SK-N-SH (cell line): Measurements from ENCODE around the gene JPH2. TPM values are rescaled to one million over a fixed set of nuclear protein-coding genes. Genes with fewer than 3 reads are reported as not detected.

Experiments used
- CTCF ChIA-PET: fragments of 300-600, 350-600 bp; formaldehyde crosslinking; extraction: SDS; loops from one replicate; lab custom pipeline; 2021; lab: Yijun Ruan, JAX
- POLR2A ChIA-PET: fragments of 350-600 bp; sonication (Branson Sonifier 250); formaldehyde crosslinking; extraction: SDS; loops from one replicate; lab custom pipeline; 2020; ENCODE audit warnings: antibody characterized with exemption, inconsistent platforms; lab: Yijun Ruan, JAX
- DNase-seq: peaks from one replicate; pipeline ENCODE4 v3.0.0; 2012
- H2AFZ ChIP-seq: fragments of 200-600 bp; sonication (generic); 2 replicates; pipeline ENCODE4 v1.8.1; 2016; ENCODE audit warnings: antibody characterized with exemption, mild to moderate bottlenecking, low read depth
- H3F3A ChIP-seq: fragments of 200-600 bp; sonication (generic); replicated peaks from 2 replicates; pipeline ENCODE3; 2016; ENCODE audit warnings: antibody characterized with exemption, mild to moderate bottlenecking; ENCODE audit not compliant: insufficient read depth
- H3K27ac ChIP-seq, 2 experiments: fragments of 200-500 bp in 1 of 2; fragments of 200-600 bp in 1 of 2; sonication (Bioruptor generic) in 1 of 2; sonication (generic), shearing (Covaris generic) in 1 of 2; 2 replicates each; pipeline versions ENCODE4 v1.5.1 to v1.6.1; 2014 to 2016; ENCODE audit warnings: low read depth in 2 of 2, inconsistent platforms in 1 of 2, low read length in 1 of 2, mild to moderate bottlenecking in 1 of 2, mixed read lengths in 1 of 2
- H3K27me3 ChIP-seq: fragments of 200-600 bp; sonication (generic), shearing (Covaris generic); 2 replicates; pipeline ENCODE4 v1.6.1; 2016; ENCODE audit warnings: mixed run types; ENCODE audit not compliant: insufficient read depth
- H3K36me3 ChIP-seq, 2 experiments: fragments of 200-500 bp in 1 of 2; fragments of 200-600 bp in 1 of 2; sonication (Bioruptor generic) in 1 of 2; sonication (generic) in 1 of 2; replicated peaks in 1 of 2; 2 replicates each; pipeline versions ENCODE3 to v1.5.1; 2014 to 2016; ENCODE audit warnings: low read length in 1 of 2, mild to moderate bottlenecking in 1 of 2; ENCODE audit not compliant: insufficient read depth in 2 of 2, control insufficient read depth in 1 of 2
- H3K4me1 ChIP-seq, 2 experiments: fragments of 200-500 bp in 1 of 2; fragments of 200-600 bp in 1 of 2; sonication (Bioruptor generic) in 1 of 2; sonication (generic), shearing (Covaris generic) in 1 of 2; 2 replicates each; pipeline versions ENCODE4 v1.5.1 to v1.6.1; 2014 to 2016; ENCODE audit warnings: low read depth in 1 of 2, low read length in 1 of 2, mixed run types in 1 of 2; ENCODE audit not compliant: insufficient read depth in 2 of 2, control insufficient read depth in 1 of 2
- H3K4me2 ChIP-seq: fragments of 200-600 bp; sonication (generic), shearing (Covaris generic); 2 replicates; pipeline ENCODE4 v1.6.1; 2017; ENCODE audit warnings: mixed run types
- H3K4me3 ChIP-seq, 2 experiments: fragments of 200-500 bp in 1 of 2; fragments of 200-600 bp in 1 of 2; sonication (Bioruptor generic) in 1 of 2; sonication (generic), shearing (Covaris generic) in 1 of 2; 2 replicates each; pipeline versions ENCODE4 v1.5.1 to v1.8.1; 2014 to 2016; ENCODE audit warnings: low read depth in 2 of 2, inconsistent platforms in 1 of 2, low read length in 1 of 2, mild to moderate bottlenecking in 1 of 2, mixed read lengths in 1 of 2, moderate library complexity in 1 of 2
- H3K79me2 ChIP-seq: fragments of 200-600 bp; sonication (generic); 2 replicates; pipeline ENCODE4 v1.8.1; 2017; ENCODE audit warnings: mild to moderate bottlenecking; ENCODE audit not compliant: insufficient read depth
- H3K9ac ChIP-seq: fragments of 200-600 bp; sonication (generic); 2 replicates; pipeline ENCODE4 v1.6.1; 2017; ENCODE audit warnings: mixed run types
- H3K9me2 ChIP-seq: fragments of 200-600 bp; sonication (generic); 2 replicates; pipeline ENCODE4 v1.6.1; 2017; ENCODE audit warnings: mixed run types
- H3K9me3 ChIP-seq: fragments of 200-600 bp; sonication (generic); 2 replicates; pipeline ENCODE4 v1.6.1; 2017; ENCODE audit warnings: mixed run types, mild to moderate bottlenecking, moderate library complexity
- H4K20me1 ChIP-seq: fragments of 200-600 bp; sonication (generic); 2 replicates; pipeline ENCODE4 v1.6.1; 2017; ENCODE audit warnings: mild to moderate bottlenecking, mixed run types; ENCODE audit not compliant: insufficient read depth
- CTCF ChIP-seq: fragments of 200-600 bp; sonication (generic); IDR thresholded peaks from 2 replicates; pipeline ENCODE4 v1.6.1; 2017; ENCODE audit warnings: antibody characterized with exemption, mild to moderate bottlenecking, moderate library complexity
- ELF1 ChIP-seq: IDR thresholded peaks from 2 replicates; pipeline ENCODE4 v1.4.0; 2012
- FOSL2 ChIP-seq: IDR thresholded peaks from 2 replicates; pipeline ENCODE4 v1.4.0; 2012; ENCODE audit warnings: low read depth, mild to moderate bottlenecking, moderate library complexity, borderline replicate concordance
- FOXJ3 ChIP-seq: sonication (generic); formaldehyde crosslinking; IDR thresholded peaks from 2 replicates; pipeline ENCODE4 v1.5.1; 2020; ENCODE audit warnings: mild to moderate bottlenecking, missing genetic modification reagents
- FOXM1 ChIP-seq: IDR thresholded peaks from 2 replicates; pipeline ENCODE4 v1.4.0; 2012; ENCODE audit warnings: low read depth, mild to moderate bottlenecking
- GABPA ChIP-seq: IDR thresholded peaks from 2 replicates; pipeline ENCODE4 v1.4.0; 2012; ENCODE audit warnings: low read depth, mild to moderate bottlenecking
- GATA2 ChIP-seq: sonication (generic); formaldehyde crosslinking; IDR thresholded peaks from 2 replicates; pipeline ENCODE4 v1.5.0; 2020; ENCODE audit warnings: mild to moderate bottlenecking, missing genetic modification reagents
- IRF3 ChIP-seq: fragments of 150-350 bp; IDR thresholded peaks from 2 replicates; pipeline ENCODE4 v1.6.1; 2016; ENCODE audit warnings: mild to moderate bottlenecking, low read depth, low read length
- NRF1 ChIP-seq: IDR thresholded peaks from 2 replicates; pipeline ENCODE4 v1.6.1; 2012; ENCODE audit warnings: low read depth, mild to moderate bottlenecking, low read length
- PBX3 ChIP-seq: IDR thresholded peaks from 2 replicates; pipeline ENCODE4; 2012
- POLR2AphosphoS5 ChIP-seq: IDR thresholded peaks from 2 replicates; pipeline ENCODE4 v1.6.1; 2012; ENCODE audit warnings: low read depth, low read length
- RCOR1 ChIP-seq: fragments of 150-350 bp; IDR thresholded peaks from 2 replicates; pipeline ENCODE4 v1.6.1; 2017; ENCODE audit warnings: antibody characterized with exemption, low read length
- RXRA ChIP-seq: IDR thresholded peaks from 2 replicates; pipeline ENCODE4 v1.4.0; 2012; ENCODE audit warnings: low read depth, mild to moderate bottlenecking, borderline replicate concordance
- SIN3A ChIP-seq: IDR thresholded peaks from 2 replicates; pipeline ENCODE4 v1.6.1; 2012; ENCODE audit warnings: low read depth, mild to moderate bottlenecking, low read length, moderate library complexity, borderline replicate concordance
- SMC3 ChIP-seq: IDR thresholded peaks from 2 replicates; pipeline ENCODE4 v1.6.1; 2012; ENCODE audit warnings: low read depth, low read length, improper control_type of control experiment
- TCF12 ChIP-seq: IDR thresholded peaks from 2 replicates; pipeline ENCODE4 v1.4.0; 2012
- TEAD4 ChIP-seq: IDR thresholded peaks from 2 replicates; pipeline ENCODE4 v1.4.0; 2012; ENCODE audit warnings: mild to moderate bottlenecking, borderline replicate concordance; ENCODE audit not compliant: insufficient read depth
- ZBTB33 ChIP-seq: IDR thresholded peaks from 2 replicates; pipeline ENCODE4 v1.4.0; 2012; ENCODE audit warnings: low read depth, borderline replicate concordance
- WGBS: methylation state at CpG from one replicate; pipeline ENCODE4 v1.1.6; 2017; ENCODE audit warnings: low lambda C conversion rate; 5-methylcytosine and 5-hydroxymethylcytosine counted together
- polyA plus RNA-seq, 3 experiments: library from polyadenylated mRNA; depleted of rRNA; stranded (reverse); fragments of >200 nt; gene quantifications; 2 replicates each; pipeline ENCODE4 v1.2.3, GENCODE V29; 2012

JPH2 gene
- polyA plus RNA-seq, 1 of the 3 experiments (the other 2 are of a cell fraction): 0.67 TPM

GRCh38 chr20:44131704-44132103 lies 55.3 kb downstream of the JPH2 start:
- Histone ChIP-seq H3K27ac (no peak overlapping the region), H3F3A (no peaks in the 10 kb centered on the region), H3K4me2 (no peak overlapping the region), H3K9me2 (no peaks in the 10 kb centered on the region), H2AFZ (no peak overlapping the region), H3K27me3 (no peaks in the 10 kb centered on the region), H3K79me2 (no peaks in the 10 kb centered on the region), H3K9ac (no peak overlapping the region), H3K36me3 (no peaks in the 10 kb centered on the region), H3K9me3 (no peaks in the 10 kb centered on the region), H4K20me1 (no peaks in the 10 kb centered on the region), H3K4me1 (no peaks in the 10 kb centered on the region; a peak in 1 of 4 replicates), H3K4me3 (no peak overlapping the region)
- CTCF ChIA-PET: interaction anchor here (1.8 to 5.0 kb wide), 4 partner anchors 11 to 179 kb away, joined by 5 to 40 read pairs (median 19); partner anchors contain the start of gene FITM2
- POLR2A ChIA-PET: no interaction called here
- TF ChIP-seq IRF3 (no peak), TEAD4 (no peak), RXRA (no peak), RCOR1 (no peak), SIN3A (no peak), ZBTB33 (no peak), SMC3 (no peak), GATA2 (CRISPR knock-in tag) (no peak), GABPA (no peak), NRF1 (no peak), FOXJ3 (CRISPR knock-in tag) (no peak), POLR2AphosphoS5 (no peak), TCF12 (no peak), FOXM1 (no peak), FOSL2 (no peak)
- no peak for DNase-seq
- 5% methylated on average over 1 of the region's 1 CpG for WGBS

- 64% methylated on average over 9 of the region's 9 CpGs for WGBS
- DNase-seq: no peak
- TF ChIP-seq RXRA: no peak
- no peak for TF ChIP-seq GATA2 (CRISPR knock-in tag)
- no peak for TF ChIP-seq SIN3A
- no peak for TF ChIP-seq POLR2AphosphoS5
- TF ChIP-seq FOXM1: no peak
- no peak for TF ChIP-seq CTCF
- no peak for TF ChIP-seq ZBTB33
- no peak for TF ChIP-seq PBX3
- TF ChIP-seq TCF12: no peak
- TF ChIP-seq ELF1: no peak
Observed at GRCh38 chr20:44129911-44130718, 56.9 kb downstream of the JPH2 start.

More at GRCh38 chr20:44129911-44130718, 56.9 kb downstream of the JPH2 start:
- no peaks in the 10 kb centered on the region for H3K9me2 ChIP-seq
- no peak overlapping the region for H3K4me3 ChIP-seq
- H3K4me2 ChIP-seq: no peak overlapping the region
- H3K36me3 ChIP-seq: no peaks in the 10 kb centered on the region
- ChIA-PET POLR2A (no interaction called here), CTCF (interaction anchor here (1.2 to 5.0 kb wide), 5 partner anchors 13 to 181 kb away, joined by 3 to 40 read pairs (median 6); partner anchors contain the start of gene FITM2)
- no peaks in the 10 kb centered on the region for H3K9me3 ChIP-seq
- H2AFZ ChIP-seq: no peak overlapping the region
- no peaks in the 10 kb centered on the region for H4K20me1 ChIP-seq
- H3K27ac ChIP-seq: no peak overlapping the region
- no peak overlapping the region for H3K9ac ChIP-seq
- H3K79me2 ChIP-seq: no peaks in the 10 kb centered on the region
- H3K4me1 ChIP-seq: no peaks in the 10 kb centered on the region; a peak in 1 of 4 replicates
- H3F3A ChIP-seq: no peaks in the 10 kb centered on the region
- no peaks in the 10 kb centered on the region for H3K27me3 ChIP-seq
